Vagina (tissue), 2 donors: ENCODE measurements around the gene NUMA1. TPM values are rescaled to one million over a fixed set of nuclear protein-coding genes. Genes with fewer than 3 reads are reported as not detected.

Experiments
- DNase-seq, 2 donors: peaks; one replicate each; pipeline ENCODE4 v3.0.0-alpha.2; 2017; ENCODE audit errors: extremely low spot score in 2 of 2
- H3K27ac ChIP-seq: fragments of 200-600 bp; sonication (generic); one replicate; pipeline ENCODE4 v1.5.1; 2019
- H3K27me3 ChIP-seq: fragments of 200-600 bp; sonication (generic); one replicate; pipeline ENCODE4 v1.5.1; 2019
- H3K36me3 ChIP-seq, 2 donors: fragments of 200-600 bp; sonication (generic); one replicate each; pipeline ENCODE4 v1.5.1; 2017 to 2019
- H3K4me1 ChIP-seq: fragments of 200-600 bp; sonication (generic); one replicate; pipeline ENCODE4 v1.5.1; 2019
- H3K4me3 ChIP-seq, 2 donors: fragments of 200-600 bp; sonication (generic); 1 replicate in 1 of 2; 2 replicates in 1 of 2; pipeline ENCODE4 v1.5.1; 2016 to 2019
- H3K9me3 ChIP-seq: fragments of 200-600 bp; sonication (generic); one replicate; pipeline ENCODE4 v1.5.1; 2019
- CTCF ChIP-seq, 3 experiments: fragments of 450-650 bp in 2 of 3; fragments of 200-600 bp in 1 of 3; sonication (generic) in 1 of 3; IDR thresholded peaks; one replicate each; pipeline ENCODE4 v1.5.1; 2017 to 2019; ENCODE audit warnings: antibody characterized with exemption in 3 of 3, mild to moderate bottlenecking in 2 of 3, moderate library complexity in 2 of 3
- POLR2A ChIP-seq, 2 donors: fragments of 450-650 bp; IDR thresholded peaks; one replicate each; pipeline ENCODE4 v1.6.1; 2017; ENCODE audit warnings: antibody characterized with exemption in 2 of 2, mild to moderate bottlenecking in 2 of 2, moderate library complexity in 2 of 2
- POLR2AphosphoS5 ChIP-seq, 2 donors: sonication (generic); formaldehyde crosslinking; IDR thresholded peaks; one replicate each; pipeline ENCODE4 v1.9.0; 2017; ENCODE audit warnings: antibody characterized with exemption in 2 of 2, mild to moderate bottlenecking in 2 of 2, low read depth in 1 of 2; ENCODE audit not compliant: insufficient read depth in 1 of 2
- intact Hi-C: fragments of 100-400 bp; cut with DNase I; formaldehyde crosslinking; loops from one replicate; pipeline ENCODE4 v1.15.1; 2023
- total RNA-seq: library from RNA; depleted of rRNA; stranded (reverse); fragments of >200 nt; gene quantifications from one replicate; pipeline ENCODE4 v1.2.3, GENCODE V29; 2016

NUMA1 gene
- total RNA-seq, 1 donor from 2014 or later = 314 TPM

- H3K27ac ChIP-seq = no peak overlapping the region
- H3K36me3 ChIP-seq = peaks cover 11 to 94% of the 10 kb centered on the region in 2 donors
Observed at GRCh38 chr11:72005347-72006260, 74.7 kb downstream of the NUMA1 start.

GRCh38 chr11:72004515-72005346 is 75.6 kb downstream of the NUMA1 start:
- peaks cover 10% of the 10 kb centered on the region for H3K4me1 ChIP-seq
- H3K9me3 ChIP-seq = no peaks in the 10 kb centered on the region
- TF ChIP-seq POLR2A (IDR thresholded peaks at IDR 0.05) (no peak), CTCF (IDR thresholded peaks at IDR 0.05) (no peak), POLR2AphosphoS5 (IDR thresholded peaks at IDR 0.05; ENCODE audit: insufficient read depth in 1 of 2, low read depth in 1 of 2) (no peak)
- no peak overlapping the region for H3K27ac ChIP-seq
- H3K36me3 ChIP-seq = peaks cover 11 to 86% of the 10 kb centered on the region in 2 donors
- no peak for DNase-seq
- no peaks in the 10 kb centered on the region for H3K27me3 ChIP-seq
- intact Hi-C loops = no loop called here
- no peak overlapping the region for H3K4me3 ChIP-seq

More at GRCh38 chr11:72005347-72006260, 74.7 kb downstream of the NUMA1 start:
- Histone ChIP-seq H3K9me3 (no peaks in the 10 kb centered on the region), H3K4me1 (peaks cover 1% of the 10 kb centered on the region), H3K4me3 (no peak overlapping the region), H3K27me3 (no peaks in the 10 kb centered on the region)
- intact Hi-C loops = no loop called here
- no peak for DNase-seq
- TF ChIP-seq POLR2A (IDR thresholded peaks at IDR 0.05) (no peak), POLR2AphosphoS5 (IDR thresholded peaks at IDR 0.05; ENCODE audit: insufficient read depth in 1 of 2, low read depth in 1 of 2) (no peak), CTCF (IDR thresholded peaks at IDR 0.05) (no peak)

- intact Hi-C loops = no loop called here
- H3K27ac ChIP-seq = no peak overlapping the region
- H3K27me3 ChIP-seq = no peaks in the 10 kb centered on the region
- H3K4me3 ChIP-seq = no peak overlapping the region
- H3K9me3 ChIP-seq = no peaks in the 10 kb centered on the region
- TF ChIP-seq POLR2AphosphoS5 (IDR thresholded peaks at IDR 0.05; ENCODE audit: insufficient read depth in 1 of 2, low read depth in 1 of 2) (peak in 1 of 2 donors; percentile 11), CTCF (IDR thresholded peaks at IDR 0.05) (no peak)
- DNase-seq = no peak
- H3K36me3 ChIP-seq = peaks cover 11 to 76% of the 10 kb centered on the region in 2 donors
- peaks cover 20% of the 10 kb centered on the region for H3K4me1 ChIP-seq
Observed at GRCh38 chr11:72003776-72004171, 76.6 kb downstream of the NUMA1 start.

GRCh38 chr11:72002841-72003775 is 77.2 kb downstream of the NUMA1 start:
- no peaks in the 10 kb centered on the region for H3K27me3 ChIP-seq
- DNase-seq = no peak
- peaks cover 22% of the 10 kb centered on the region for H3K4me1 ChIP-seq
- TF ChIP-seq POLR2A (IDR thresholded peaks at IDR 0.05) (no peak), CTCF (IDR thresholded peaks at IDR 0.05) (no peak), POLR2AphosphoS5 (IDR thresholded peaks at IDR 0.05; ENCODE audit: insufficient read depth in 1 of 2, low read depth in 1 of 2) (no peak)
- no peaks in the 10 kb centered on the region for H3K9me3 ChIP-seq
- no peak overlapping the region for H3K4me3 ChIP-seq
- no peak overlapping the region for H3K27ac ChIP-seq
- peaks cover 11 to 69% of the 10 kb centered on the region in 2 donors for H3K36me3 ChIP-seq
- intact Hi-C loops = no loop called here
